SK-N-SH treated with all-trans-retinoic acid at 6 μM for 48 hours (cell line): ENCODE measurements around the gene IL20RA.

Experiments
- ATAC-seq: fragments of 200-7000 bp; cut with Tn5 transposase; 3 replicates; pipeline ENCODE4 v1.9.1; 2020; ENCODE audit warnings: mild to moderate bottlenecking, moderate library complexity
- ARNTL ChIP-seq: fragments of 450-650 bp; formaldehyde crosslinking; IDR thresholded peaks from 2 replicates; pipeline ENCODE4 v1.5.0; 2020; ENCODE audit warnings: low read depth, mild to moderate bottlenecking, moderate library complexity, borderline replicate concordance
- BACH2 ChIP-seq: fragments of 250-450 bp; sonication (Bioruptor Pico); IDR thresholded peaks from 2 replicates; pipeline ENCODE4 v1.9.0; 2021; ENCODE audit warnings: mild to moderate bottlenecking, borderline replicate concordance
- CSDC2 ChIP-seq: fragments of 250-450 bp; sonication (Bioruptor Pico); IDR thresholded peaks from 2 replicates; pipeline ENCODE4 v1.5.0; 2020; ENCODE audit warnings: mild to moderate bottlenecking, moderate library complexity
- ESRRG ChIP-seq: fragments of 250-450 bp; sonication (Bioruptor Pico); IDR thresholded peaks from 2 replicates; pipeline ENCODE4 v1.6.1; 2021; ENCODE audit warnings: mild to moderate bottlenecking
- GLIS3 ChIP-seq: fragments of 250-450 bp; sonication (Bioruptor Pico); IDR thresholded peaks from 2 replicates; pipeline ENCODE4 v1.5.0; 2020; ENCODE audit warnings: mild to moderate bottlenecking, moderate library complexity
- PPARA ChIP-seq: fragments of 250-450 bp; sonication (Bioruptor Pico); IDR thresholded peaks from 2 replicates; pipeline ENCODE4 v1.5.0; 2020; ENCODE audit warnings: mild to moderate bottlenecking, borderline replicate concordance
- RARB ChIP-seq: fragments of 250-450 bp; sonication (Bioruptor Pico); IDR thresholded peaks from 2 replicates; pipeline ENCODE4 v1.8.0; 2021; ENCODE audit warnings: mild to moderate bottlenecking, moderate library complexity
- SNAI2 ChIP-seq: fragments of 250-450 bp; sonication (Bioruptor Pico); IDR thresholded peaks from 2 replicates; pipeline ENCODE4 v1.5.0; 2020; ENCODE audit warnings: mild to moderate bottlenecking, moderate library complexity
- TCF4 ChIP-seq: fragments of 250-450 bp; sonication (Bioruptor Pico); IDR thresholded peaks from 2 replicates; pipeline ENCODE4 v1.8.0; 2021; ENCODE audit warnings: mild to moderate bottlenecking, moderate library complexity, borderline replicate concordance
- TOX ChIP-seq: fragments of 250-450 bp; sonication (Bioruptor Pico); IDR thresholded peaks from 2 replicates; pipeline ENCODE4 v1.8.0; 2021; ENCODE audit warnings: mild to moderate bottlenecking, moderate library complexity, borderline replicate concordance
- ZC3H10 ChIP-seq: fragments of 250-450 bp; sonication (Bioruptor Pico); IDR thresholded peaks from 2 replicates; pipeline ENCODE4 v1.5.1; 2021; ENCODE audit warnings: mild to moderate bottlenecking, moderate library complexity
- ZNF565 ChIP-seq: fragments of 450-650 bp; formaldehyde crosslinking; conservative IDR thresholded peaks from 2 replicates; pipeline ENCODE4 v1.5.0; 2020; ENCODE audit warnings: low read depth, mild to moderate bottlenecking, moderate library complexity
- ZNF70 ChIP-seq: fragments of 450-650 bp; formaldehyde crosslinking; IDR thresholded peaks from 2 replicates; pipeline ENCODE4 v1.5.0; 2020; ENCODE audit warnings: mild to moderate bottlenecking, moderate library complexity
- ZNF8 ChIP-seq: fragments of 450-650 bp; formaldehyde crosslinking; IDR thresholded peaks from 2 replicates; pipeline ENCODE4 v1.5.0; 2020; ENCODE audit warnings: mild to moderate bottlenecking, moderate library complexity
- TF ChIP-seq, protein P1 (sequence below): fragments of 250-450 bp; sonication (Bioruptor Pico); IDR thresholded peaks from 2 replicates; pipeline ENCODE4 v1.8.0; 2020; ENCODE audit warnings: mild to moderate bottlenecking, moderate library complexity, borderline replicate concordance
- TF ChIP-seq, protein P2 (sequence below): fragments of 250-450 bp; sonication (Bioruptor Pico); IDR thresholded peaks from 2 replicates; pipeline ENCODE4 v1.5.1; 2021; ENCODE audit warnings: mild to moderate bottlenecking, moderate library complexity
- TF ChIP-seq, protein P3 (sequence below): fragments of 250-450 bp; sonication (Bioruptor Pico); IDR thresholded peaks from 2 replicates; pipeline ENCODE4 v1.5.0; 2020; ENCODE audit warnings: mild to moderate bottlenecking, moderate library complexity
- TF ChIP-seq, protein P4 (sequence below): fragments of 250-450 bp; sonication (Bioruptor Pico); IDR thresholded peaks from 2 replicates; pipeline ENCODE4 v1.8.0; 2021; ENCODE audit warnings: low read depth, mild to moderate bottlenecking, moderate library complexity, borderline replicate concordance
- TF ChIP-seq, protein P5 (sequence below): fragments of 250-450 bp; sonication (Bioruptor Pico); IDR thresholded peaks from 2 replicates; pipeline ENCODE4 v1.5.1; 2020; ENCODE audit warnings: low read depth, mild to moderate bottlenecking, moderate library complexity

The IL20RA gene

DNA sequence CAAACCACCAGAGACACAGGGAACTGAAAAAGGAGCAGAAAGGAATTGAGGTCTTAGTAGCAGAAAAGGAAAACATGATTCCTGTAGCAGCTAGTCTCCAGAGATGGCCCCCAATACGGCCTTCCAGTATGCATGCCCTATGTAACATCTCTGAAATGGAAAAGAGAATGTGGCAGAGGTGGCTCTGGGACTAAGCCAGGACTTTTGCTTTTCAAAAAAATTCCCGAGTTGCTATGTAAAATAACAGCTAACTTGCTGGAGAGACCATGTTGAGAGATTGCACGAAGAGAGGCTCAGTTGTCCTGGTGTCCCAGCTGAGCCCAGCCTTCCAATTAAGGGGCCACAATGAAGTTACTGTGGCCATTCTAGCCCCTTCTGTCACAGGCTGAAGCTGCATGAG is 27.7 kb downstream of the IL20RA start:
- TF ChIP-seq TOX (CRISPR knock-in tag) (no peak), ZC3H10 (CRISPR knock-in tag) (no peak)

DNA sequence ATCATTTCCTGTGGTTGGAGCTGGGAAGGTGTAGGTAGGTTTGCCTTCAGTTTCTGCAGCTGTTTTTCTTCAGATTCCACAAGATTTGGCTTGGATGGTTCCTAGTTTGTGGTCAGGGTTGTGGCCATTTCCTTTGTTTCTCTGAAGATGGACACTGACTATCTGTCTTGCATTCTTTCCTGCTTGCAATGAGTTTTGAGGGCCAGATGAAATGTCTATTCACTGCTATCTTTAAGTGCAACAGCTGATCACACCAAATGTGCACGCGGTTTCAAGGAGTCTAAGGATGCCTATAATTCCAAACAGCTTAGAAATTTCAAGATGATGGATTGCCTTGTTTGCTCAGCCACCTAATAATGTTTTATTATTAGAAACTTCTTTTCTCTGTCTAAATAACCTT is 28.4 kb downstream of the IL20RA start:
- no peak for TF ChIP-seq ZNF70 (CRISPR knock-in tag)
- TF ChIP-seq BACH2, result no peak
- no peak for TF ChIP-seq SNAI2 (CRISPR knock-in tag)
- no peak for TF ChIP-seq ZNF8 (CRISPR knock-in tag)
- TF ChIP-seq, protein P1, sequence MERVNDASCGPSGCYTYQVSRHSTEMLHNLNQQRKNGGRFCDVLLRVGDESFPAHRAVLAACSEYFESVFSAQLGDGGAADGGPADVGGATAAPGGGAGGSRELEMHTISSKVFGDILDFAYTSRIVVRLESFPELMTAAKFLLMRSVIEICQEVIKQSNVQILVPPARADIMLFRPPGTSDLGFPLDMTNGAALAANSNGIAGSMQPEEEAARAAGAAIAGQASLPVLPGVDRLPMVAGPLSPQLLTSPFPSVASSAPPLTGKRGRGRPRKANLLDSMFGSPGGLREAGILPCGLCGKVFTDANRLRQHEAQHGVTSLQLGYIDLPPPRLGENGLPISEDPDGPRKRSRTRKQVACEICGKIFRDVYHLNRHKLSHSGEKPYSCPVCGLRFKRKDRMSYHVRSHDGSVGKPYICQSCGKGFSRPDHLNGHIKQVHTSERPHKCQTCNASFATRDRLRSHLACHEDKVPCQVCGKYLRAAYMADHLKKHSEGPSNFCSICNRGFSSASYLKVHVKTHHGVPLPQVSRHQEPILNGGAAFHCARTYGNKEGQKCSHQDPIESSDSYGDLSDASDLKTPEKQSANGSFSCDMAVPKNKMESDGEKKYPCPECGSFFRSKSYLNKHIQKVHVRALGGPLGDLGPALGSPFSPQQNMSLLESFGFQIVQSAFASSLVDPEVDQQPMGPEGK (CRISPR knock-in tag), result no peak
- no peak for TF ChIP-seq ZC3H10 (CRISPR knock-in tag)
- TF ChIP-seq ESRRG (CRISPR knock-in tag), result no peak
- TF ChIP-seq, protein P2, sequence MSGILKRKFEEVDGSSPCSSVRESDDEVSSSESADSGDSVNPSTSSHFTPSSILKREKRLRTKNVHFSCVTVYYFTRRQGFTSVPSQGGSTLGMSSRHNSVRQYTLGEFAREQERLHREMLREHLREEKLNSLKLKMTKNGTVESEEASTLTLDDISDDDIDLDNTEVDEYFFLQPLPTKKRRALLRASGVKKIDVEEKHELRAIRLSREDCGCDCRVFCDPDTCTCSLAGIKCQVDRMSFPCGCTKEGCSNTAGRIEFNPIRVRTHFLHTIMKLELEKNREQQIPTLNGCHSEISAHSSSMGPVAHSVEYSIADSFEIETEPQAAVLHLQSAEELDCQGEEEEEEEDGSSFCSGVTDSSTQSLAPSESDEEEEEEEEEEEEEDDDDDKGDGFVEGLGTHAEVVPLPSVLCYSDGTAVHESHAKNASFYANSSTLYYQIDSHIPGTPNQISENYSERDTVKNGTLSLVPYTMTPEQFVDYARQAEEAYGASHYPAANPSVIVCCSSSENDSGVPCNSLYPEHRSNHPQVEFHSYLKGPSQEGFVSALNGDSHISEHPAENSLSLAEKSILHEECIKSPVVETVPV (CRISPR knock-in tag), result no peak
- TF ChIP-seq TCF4, result no peak
- TF ChIP-seq CSDC2, result no peak
- TF ChIP-seq ARNTL (CRISPR knock-in tag), result no peak
- TF ChIP-seq, protein P3, sequence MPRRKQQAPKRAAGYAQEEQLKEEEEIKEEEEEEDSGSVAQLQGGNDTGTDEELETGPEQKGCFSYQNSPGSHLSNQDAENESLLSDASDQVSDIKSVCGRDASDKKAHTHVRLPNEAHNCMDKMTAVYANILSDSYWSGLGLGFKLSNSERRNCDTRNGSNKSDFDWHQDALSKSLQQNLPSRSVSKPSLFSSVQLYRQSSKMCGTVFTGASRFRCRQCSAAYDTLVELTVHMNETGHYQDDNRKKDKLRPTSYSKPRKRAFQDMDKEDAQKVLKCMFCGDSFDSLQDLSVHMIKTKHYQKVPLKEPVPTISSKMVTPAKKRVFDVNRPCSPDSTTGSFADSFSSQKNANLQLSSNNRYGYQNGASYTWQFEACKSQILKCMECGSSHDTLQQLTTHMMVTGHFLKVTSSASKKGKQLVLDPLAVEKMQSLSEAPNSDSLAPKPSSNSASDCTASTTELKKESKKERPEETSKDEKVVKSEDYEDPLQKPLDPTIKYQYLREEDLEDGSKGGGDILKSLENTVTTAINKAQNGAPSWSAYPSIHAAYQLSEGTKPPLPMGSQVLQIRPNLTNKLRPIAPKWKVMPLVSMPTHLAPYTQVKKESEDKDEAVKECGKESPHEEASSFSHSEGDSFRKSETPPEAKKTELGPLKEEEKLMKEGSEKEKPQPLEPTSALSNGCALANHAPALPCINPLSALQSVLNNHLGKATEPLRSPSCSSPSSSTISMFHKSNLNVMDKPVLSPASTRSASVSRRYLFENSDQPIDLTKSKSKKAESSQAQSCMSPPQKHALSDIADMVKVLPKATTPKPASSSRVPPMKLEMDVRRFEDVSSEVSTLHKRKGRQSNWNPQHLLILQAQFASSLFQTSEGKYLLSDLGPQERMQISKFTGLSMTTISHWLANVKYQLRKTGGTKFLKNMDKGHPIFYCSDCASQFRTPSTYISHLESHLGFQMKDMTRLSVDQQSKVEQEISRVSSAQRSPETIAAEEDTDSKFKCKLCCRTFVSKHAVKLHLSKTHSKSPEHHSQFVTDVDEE (CRISPR knock-in tag), result no peak
- TF ChIP-seq, protein P4, sequence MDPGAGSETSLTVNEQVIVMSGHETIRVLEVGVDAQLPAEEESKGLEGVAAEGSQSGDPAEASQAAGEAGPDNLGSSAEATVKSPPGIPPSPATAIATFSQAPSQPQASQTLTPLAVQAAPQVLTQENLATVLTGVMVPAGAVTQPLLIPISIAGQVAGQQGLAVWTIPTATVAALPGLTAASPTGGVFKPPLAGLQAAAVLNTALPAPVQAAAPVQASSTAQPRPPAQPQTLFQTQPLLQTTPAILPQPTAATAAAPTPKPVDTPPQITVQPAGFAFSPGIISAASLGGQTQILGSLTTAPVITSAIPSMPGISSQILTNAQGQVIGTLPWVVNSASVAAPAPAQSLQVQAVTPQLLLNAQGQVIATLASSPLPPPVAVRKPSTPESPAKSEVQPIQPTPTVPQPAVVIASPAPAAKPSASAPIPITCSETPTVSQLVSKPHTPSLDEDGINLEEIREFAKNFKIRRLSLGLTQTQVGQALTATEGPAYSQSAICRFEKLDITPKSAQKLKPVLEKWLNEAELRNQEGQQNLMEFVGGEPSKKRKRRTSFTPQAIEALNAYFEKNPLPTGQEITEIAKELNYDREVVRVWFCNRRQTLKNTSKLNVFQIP, result no peak
- TF ChIP-seq RARB (CRISPR knock-in tag), result no peak
- TF ChIP-seq, protein P5, sequence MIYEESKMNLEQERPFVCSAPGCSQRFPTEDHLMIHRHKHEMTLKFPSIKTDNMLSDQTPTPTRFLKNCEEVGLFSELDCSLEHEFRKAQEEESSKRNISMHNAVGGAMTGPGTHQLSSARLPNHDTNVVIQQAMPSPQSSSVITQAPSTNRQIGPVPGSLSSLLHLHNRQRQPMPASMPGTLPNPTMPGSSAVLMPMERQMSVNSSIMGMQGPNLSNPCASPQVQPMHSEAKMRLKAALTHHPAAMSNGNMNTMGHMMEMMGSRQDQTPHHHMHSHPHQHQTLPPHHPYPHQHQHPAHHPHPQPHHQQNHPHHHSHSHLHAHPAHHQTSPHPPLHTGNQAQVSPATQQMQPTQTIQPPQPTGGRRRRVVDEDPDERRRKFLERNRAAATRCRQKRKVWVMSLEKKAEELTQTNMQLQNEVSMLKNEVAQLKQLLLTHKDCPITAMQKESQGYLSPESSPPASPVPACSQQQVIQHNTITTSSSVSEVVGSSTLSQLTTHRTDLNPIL (CRISPR knock-in tag), result no peak
- TF ChIP-seq, all 23 proteins: peak for 0
- no peak for ATAC-seq

More for the DNA sequence above, 27.7 kb downstream of the IL20RA start:
- no peak for ATAC-seq

DNA sequence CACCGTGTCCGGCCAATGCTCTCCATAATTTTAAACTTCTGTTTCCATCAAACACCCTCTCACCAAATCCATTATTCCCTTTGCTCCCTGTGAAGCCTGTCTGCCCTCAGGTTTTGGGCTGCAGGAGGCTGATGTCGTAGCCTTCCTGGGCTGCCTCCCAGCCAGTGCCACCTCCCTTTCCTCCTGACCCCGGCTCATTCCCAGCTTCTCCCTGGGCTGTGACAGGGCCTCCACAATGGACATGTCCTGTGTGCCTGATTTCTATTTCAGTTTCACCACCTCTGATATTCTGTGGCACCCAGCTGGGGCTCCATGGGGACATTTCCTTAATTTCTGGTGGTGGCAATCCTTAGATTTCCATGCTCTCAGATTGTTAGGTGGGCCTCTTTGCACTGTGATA is 28.8 kb downstream of the IL20RA start:
- TF ChIP-seq, protein P2 (CRISPR knock-in tag), result no peak
- TF ChIP-seq PPARA (no peak), RARB (CRISPR knock-in tag) (no peak), ARNTL (CRISPR knock-in tag) (no peak), ZC3H10 (CRISPR knock-in tag) (no peak), GLIS3 (CRISPR knock-in tag) (no peak), CSDC2 (no peak), TCF4 (no peak), ZNF565 (CRISPR knock-in tag) (no peak)
- TF ChIP-seq, protein P4, result no peak
- ATAC-seq, result no peak
